HEK293 (cell line): Measurements from ENCODE around the gene TFE3.

Experiments
- CTCF ChIA-PET: fragments of 350-600 bp; formaldehyde crosslinking; extraction: SDS; loops from one replicate; lab custom pipeline; 2021; ENCODE audit warnings: antibody characterized with exemption; lab: Yijun Ruan, JAX
- POLR2A ChIA-PET: fragments of 300-600 bp; formaldehyde crosslinking; extraction: SDS; loops from one replicate; lab custom pipeline; 2020; ENCODE audit warnings: antibody characterized with exemption, inconsistent platforms; lab: Yijun Ruan, JAX
- H3K27ac ChIP-seq: fragments of 200-500 bp; sonication (Bioruptor generic); 2 replicates; pipeline ENCODE4 v1.5.1; 2014; ENCODE audit warnings: low read depth, low read length, control low read depth, inconsistent platforms; ENCODE audit errors: extremely low read depth
- H3K36me3 ChIP-seq, 2 experiments: fragments of 200-500 bp in 1 of 2; sonication (Bioruptor generic) in 1 of 2; 1 replicate in 1 of 2; 2 replicates in 1 of 2; pipeline ENCODE4 v1.5.1; 2014 to 2017; ENCODE audit warnings: inconsistent platforms in 2 of 2, low read length in 2 of 2; ENCODE audit not compliant: control insufficient read depth in 2 of 2, insufficient read depth in 1 of 2
- H3K4me1 ChIP-seq: fragments of 200-500 bp; sonication (Bioruptor generic); 2 replicates; pipeline ENCODE4 v1.5.1; 2014; ENCODE audit warnings: mild to moderate bottlenecking, low read length, inconsistent platforms; ENCODE audit not compliant: control insufficient read depth, insufficient read depth
- H3K4me3 ChIP-seq: 2 replicates; pipeline ENCODE4 v1.5.1; 2011; ENCODE audit warnings: low read depth, mild to moderate bottlenecking, control low read depth, low read length, moderate library complexity
- H3K9me3 ChIP-seq: fragments of 200-500 bp; sonication (Bioruptor generic); 2 replicates; pipeline ENCODE4 v1.5.1; 2014; ENCODE audit warnings: low read depth, low read length, inconsistent platforms; ENCODE audit not compliant: control insufficient read depth, insufficient read depth
- ELK4 ChIP-seq: IDR thresholded peaks from 2 replicates; pipeline ENCODE4 v1.6.1; 2011; ENCODE audit warnings: mild to moderate bottlenecking, low read depth, low read length, borderline replicate concordance
- GLIS1 ChIP-seq: fragments of 450-650 bp; formaldehyde crosslinking; IDR thresholded peaks from 2 replicates; pipeline ENCODE4 v1.5.1; 2016; ENCODE audit warnings: missing biosample characterization, missing genetic modification characterization
- GLIS2 ChIP-seq: fragments of 450-650 bp; formaldehyde crosslinking; IDR thresholded peaks from 2 replicates; pipeline ENCODE4 v1.5.1; 2016; ENCODE audit warnings: missing biosample characterization, missing genetic modification characterization
- KLF7 ChIP-seq: fragments of 450-650 bp; formaldehyde crosslinking; IDR thresholded peaks from 2 replicates; pipeline ENCODE4 v1.5.1; 2016; ENCODE audit warnings: missing biosample characterization, missing genetic modification characterization, borderline replicate concordance
- PRDM10 ChIP-seq: fragments of 450-650 bp; formaldehyde crosslinking; IDR thresholded peaks from 2 replicates; pipeline ENCODE4 v1.5.1; 2016; ENCODE audit warnings: missing biosample characterization, missing genetic modification characterization
- ZNF114 ChIP-seq: fragments of 450-650 bp; formaldehyde crosslinking; IDR thresholded peaks from 2 replicates; pipeline ENCODE4 v1.5.0; 2017; ENCODE audit warnings: missing biosample characterization, missing genetic modification characterization
- ZNF23 ChIP-seq: fragments of 450-650 bp; formaldehyde crosslinking; IDR thresholded peaks from 2 replicates; pipeline ENCODE4 v1.5.1; 2016; ENCODE audit warnings: missing biosample characterization, missing genetic modification characterization, borderline replicate concordance
- ZNF274 ChIP-seq, 2 experiments: fragments of 200-500 bp in 1 of 2; fragments of 450-650 bp in 1 of 2; sonication (Bioruptor generic) in 1 of 2; formaldehyde crosslinking in 1 of 2; IDR thresholded peaks; 2 replicates each; pipeline versions ENCODE4 v1.5.1 to v1.6.1; 2014 to 2016; ENCODE audit warnings: borderline replicate concordance in 1 of 2, inconsistent platforms in 1 of 2, low read length in 1 of 2, missing biosample characterization in 1 of 2, missing genetic modification characterization in 1 of 2
- ZNF341 ChIP-seq: fragments of 450-650 bp; formaldehyde crosslinking; IDR thresholded peaks from 2 replicates; pipeline ENCODE4; 2016; ENCODE audit warnings: low read depth, missing biosample characterization, missing genetic modification characterization
- ZNF404 ChIP-seq: fragments of 450-650 bp; formaldehyde crosslinking; IDR thresholded peaks from 2 replicates; pipeline ENCODE4 v1.5.1; 2017; ENCODE audit warnings: missing biosample characterization, missing genetic modification characterization
- ZNF426 ChIP-seq: fragments of 450-650 bp; formaldehyde crosslinking; IDR thresholded peaks from 2 replicates; pipeline ENCODE4 v1.5.1; 2017; ENCODE audit warnings: missing biosample characterization, missing genetic modification characterization, mild to moderate bottlenecking, inconsistent platforms, moderate library complexity
- ZNF510 ChIP-seq: fragments of 450-650 bp; formaldehyde crosslinking; IDR thresholded peaks from 2 replicates; pipeline ENCODE4 v1.5.1; 2018; ENCODE audit warnings: mild to moderate bottlenecking, missing genetic modification characterization, missing biosample characterization; ENCODE audit not compliant: insufficient replicate concordance
- ZNF664 ChIP-seq: fragments of 450-650 bp; formaldehyde crosslinking; IDR thresholded peaks from 2 replicates; pipeline ENCODE4 v1.5.1; 2016; ENCODE audit warnings: missing biosample characterization, missing genetic modification characterization

TFE3 gene

GRCh38 chrX:49069038-49069437 lies 25.9 kb upstream of the TFE3 start:
- POLR2A ChIA-PET: no interaction called here
- no peaks in the 10 kb centered on the region for H3K9me3 ChIP-seq
- TF ChIP-seq ELK4 (no peak), ZNF510 (tag by site-specific recombination) (no peak), ZNF426 (tag by site-specific recombination) (no peak), GLIS2 (tag by site-specific recombination) (peak; percentile 55), GLIS1 (tag by site-specific recombination) (peak; percentile 61)
- TF ChIP-seq, all 188 proteins: peak for 2
- CTCF ChIA-PET: interaction anchor here (0.7 kb wide), 1 partner anchor 35 kb away, joined by 4 read pairs; no protein-coding TSS in a partner anchor
- H3K36me3 ChIP-seq: peaks cover 0 to 37% of the 10 kb centered on the region in 2 experiments; a peak in 1 of 3 replicates
- H3K27ac ChIP-seq: no peak overlapping the region
- H3K4me3 ChIP-seq: no peak overlapping the region
- H3K4me1 ChIP-seq: no peaks in the 10 kb centered on the region; the same call in 1 of the 2 replicates

GRCh38 chrX:49067285-49068120 lies 24.3 kb upstream of the TFE3 start:
- Histone ChIP-seq H3K36me3 (peaks cover 0 to 40% of the 10 kb centered on the region in 2 experiments; a peak in 1 of 3 replicates), H3K4me3 (no peak overlapping the region), H3K27ac (no peak overlapping the region), H3K4me1 (no peaks in the 10 kb centered on the region), H3K9me3 (no peaks in the 10 kb centered on the region)
- CTCF ChIA-PET: no interaction called here
- TF ChIP-seq PRDM10 (tag by site-specific recombination) (peak; percentile 72), ZNF114 (tag by site-specific recombination) (no peak)
- POLR2A ChIA-PET: no interaction called here

DNA sequence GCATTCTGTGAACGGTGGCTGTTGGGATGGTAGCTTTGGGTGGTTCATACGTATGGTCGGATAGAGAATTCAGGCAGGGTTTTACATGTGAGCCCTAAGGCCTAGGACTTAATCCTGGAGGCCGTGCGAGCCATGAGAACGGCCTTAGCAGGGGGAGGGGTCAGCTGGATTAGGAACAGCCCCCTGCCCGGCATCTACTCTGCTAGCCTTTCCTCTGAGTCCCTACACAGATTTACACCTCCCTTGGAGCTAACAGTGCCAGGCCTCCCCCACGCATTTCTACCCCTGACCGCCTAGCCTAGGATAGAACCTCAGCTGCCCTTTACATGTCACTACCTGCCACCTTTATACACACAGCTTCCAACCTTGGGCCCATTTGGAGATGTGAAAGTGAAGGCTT lies 23.5 kb upstream of the TFE3 start:
- Histone ChIP-seq H3K27ac (no peak overlapping the region), H3K4me1 (no peaks in the 10 kb centered on the region), H3K4me3 (no peak overlapping the region), H3K9me3 (no peaks in the 10 kb centered on the region), H3K36me3 (peaks cover 0 to 40% of the 10 kb centered on the region in 2 experiments; a peak in 1 of 3 replicates)
- POLR2A ChIA-PET: no interaction called here
- TF ChIP-seq ZNF341 (tag by site-specific recombination) (peak; percentile 84), KLF7 (no peak), ZNF404 (tag by site-specific recombination) (no peak)
- CTCF ChIA-PET: no interaction called here

DNA sequence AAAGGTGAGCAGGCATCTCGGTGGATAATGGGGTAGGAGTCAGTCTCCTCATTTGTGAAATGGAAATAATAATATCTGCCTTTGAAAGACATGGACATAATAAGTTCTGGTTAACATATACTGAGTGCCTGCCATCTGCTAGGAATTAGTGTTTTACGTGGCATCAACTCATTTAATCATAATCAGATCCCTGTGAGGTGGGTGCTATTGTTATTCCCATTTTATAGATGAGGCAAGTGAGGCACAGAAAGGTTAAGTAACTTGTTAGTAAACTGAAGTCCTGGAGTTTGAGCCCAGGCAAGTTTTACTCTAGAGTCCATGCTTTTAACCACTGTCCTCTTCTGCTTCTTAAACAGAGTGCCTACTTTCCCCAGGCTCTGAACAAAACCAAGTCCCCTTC lies 23.1 kb upstream of the TFE3 start:
- Histone ChIP-seq H3K4me3 (no peak overlapping the region), H3K27ac (no peak overlapping the region), H3K4me1 (no peaks in the 10 kb centered on the region), H3K36me3 (peaks cover 0 to 39% of the 10 kb centered on the region in 2 experiments; a peak in 1 of 3 replicates), H3K9me3 (no peaks in the 10 kb centered on the region)
- CTCF ChIA-PET: no interaction called here
- POLR2A ChIA-PET: no interaction called here
- no peak for TF ChIP-seq ZNF274 (IDR thresholded peaks at IDR 0.05; ENCODE audit: low read length)
- TF ChIP-seq ZNF274 (tag by site-specific recombination; IDR thresholded peaks at IDR 0.05; ENCODE audit: borderline replicate concordance): no peak
- TF ChIP-seq ZNF664 (tag by site-specific recombination): peak; percentile 84
- no peak for TF ChIP-seq ZNF23 (tag by site-specific recombination)
